GM12875 (cell line): Measurements from ENCODE around the gene CHAF1A.

Experiments used
- H3K4me3 ChIP-seq: one replicate; pipeline ENCODE4 v1.5.1; 2011; ENCODE audit warnings: low read depth, low read length, control low read depth
- TF ChIP-seq, protein P1 (sequence below): IDR thresholded peaks from 2 replicates; pipeline ENCODE4 v1.5.1; 2011; ENCODE audit warnings: low read depth, mild to moderate bottlenecking, control low read depth, inconsistent platforms, low read length, moderate library complexity, borderline replicate concordance; ENCODE audit not compliant: insufficient read depth

CHAF1A gene

DNA sequence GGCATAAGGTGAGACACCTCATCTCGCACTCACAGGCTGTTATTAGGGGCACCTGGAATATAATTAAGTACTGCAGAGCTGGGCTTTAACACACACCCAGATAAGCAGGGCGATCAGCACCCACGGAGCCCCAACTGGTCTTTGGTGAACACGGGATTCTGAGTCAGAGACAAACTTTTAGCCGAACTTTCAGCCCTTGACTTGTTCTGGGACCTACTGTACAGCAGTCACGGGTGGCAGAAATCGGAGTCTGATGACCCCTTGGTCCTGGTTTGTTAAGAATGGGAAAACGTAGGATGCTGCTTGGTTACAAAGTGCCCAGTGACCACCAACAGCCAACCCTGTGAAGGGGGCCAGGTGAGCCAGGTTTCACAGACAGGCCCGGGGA lies 11.1 kb upstream of the CHAF1A start:
- no peak overlapping the region for H3K4me3 ChIP-seq
- TF ChIP-seq, protein P1, sequence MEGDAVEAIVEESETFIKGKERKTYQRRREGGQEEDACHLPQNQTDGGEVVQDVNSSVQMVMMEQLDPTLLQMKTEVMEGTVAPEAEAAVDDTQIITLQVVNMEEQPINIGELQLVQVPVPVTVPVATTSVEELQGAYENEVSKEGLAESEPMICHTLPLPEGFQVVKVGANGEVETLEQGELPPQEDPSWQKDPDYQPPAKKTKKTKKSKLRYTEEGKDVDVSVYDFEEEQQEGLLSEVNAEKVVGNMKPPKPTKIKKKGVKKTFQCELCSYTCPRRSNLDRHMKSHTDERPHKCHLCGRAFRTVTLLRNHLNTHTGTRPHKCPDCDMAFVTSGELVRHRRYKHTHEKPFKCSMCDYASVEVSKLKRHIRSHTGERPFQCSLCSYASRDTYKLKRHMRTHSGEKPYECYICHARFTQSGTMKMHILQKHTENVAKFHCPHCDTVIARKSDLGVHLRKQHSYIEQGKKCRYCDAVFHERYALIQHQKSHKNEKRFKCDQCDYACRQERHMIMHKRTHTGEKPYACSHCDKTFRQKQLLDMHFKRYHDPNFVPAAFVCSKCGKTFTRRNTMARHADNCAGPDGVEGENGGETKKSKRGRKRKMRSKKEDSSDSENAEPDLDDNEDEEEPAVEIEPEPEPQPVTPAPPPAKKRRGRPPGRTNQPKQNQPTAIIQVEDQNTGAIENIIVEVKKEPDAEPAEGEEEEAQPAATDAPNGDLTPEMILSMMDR: no peak

DNA sequence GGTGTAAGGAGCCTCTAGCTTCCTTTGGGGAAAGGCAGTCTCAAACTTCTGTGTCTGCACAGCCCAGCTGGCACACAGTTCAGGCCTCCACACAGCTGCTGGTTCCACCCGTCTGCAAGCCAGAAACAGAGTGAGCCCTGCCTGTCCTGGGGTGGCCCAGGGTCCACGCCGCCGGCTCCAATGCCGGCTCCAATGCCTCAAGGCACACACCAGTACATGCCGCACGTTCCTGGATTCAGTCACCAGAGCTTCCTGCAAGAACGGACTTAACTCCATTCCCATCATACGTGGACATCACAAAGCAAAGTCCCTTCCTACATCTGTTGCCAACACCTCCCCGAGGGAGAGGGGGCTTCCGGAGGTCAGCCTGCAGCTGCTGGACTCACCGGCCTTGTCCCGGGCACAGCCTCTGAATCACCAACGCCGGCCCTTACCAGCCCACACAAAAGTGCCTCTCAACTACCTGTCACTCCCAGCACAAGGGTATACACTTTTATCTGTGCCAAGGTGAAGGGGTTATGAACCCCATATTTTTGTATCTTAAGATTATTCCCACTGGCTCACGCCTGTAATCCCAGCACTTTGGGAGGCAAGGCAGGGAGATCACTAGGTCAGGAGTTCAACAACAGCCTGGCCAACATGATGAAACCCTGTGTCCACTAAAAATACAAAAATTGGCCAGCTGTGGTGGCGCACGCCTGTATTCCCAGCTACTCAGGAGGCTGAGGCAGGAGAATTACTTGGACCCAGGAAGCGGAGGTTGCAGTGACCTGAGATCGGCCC lies 10.5 kb upstream of the CHAF1A start:
- H3K4me3 ChIP-seq: no peak overlapping the region
- TF ChIP-seq, protein P1: no peak

DNA sequence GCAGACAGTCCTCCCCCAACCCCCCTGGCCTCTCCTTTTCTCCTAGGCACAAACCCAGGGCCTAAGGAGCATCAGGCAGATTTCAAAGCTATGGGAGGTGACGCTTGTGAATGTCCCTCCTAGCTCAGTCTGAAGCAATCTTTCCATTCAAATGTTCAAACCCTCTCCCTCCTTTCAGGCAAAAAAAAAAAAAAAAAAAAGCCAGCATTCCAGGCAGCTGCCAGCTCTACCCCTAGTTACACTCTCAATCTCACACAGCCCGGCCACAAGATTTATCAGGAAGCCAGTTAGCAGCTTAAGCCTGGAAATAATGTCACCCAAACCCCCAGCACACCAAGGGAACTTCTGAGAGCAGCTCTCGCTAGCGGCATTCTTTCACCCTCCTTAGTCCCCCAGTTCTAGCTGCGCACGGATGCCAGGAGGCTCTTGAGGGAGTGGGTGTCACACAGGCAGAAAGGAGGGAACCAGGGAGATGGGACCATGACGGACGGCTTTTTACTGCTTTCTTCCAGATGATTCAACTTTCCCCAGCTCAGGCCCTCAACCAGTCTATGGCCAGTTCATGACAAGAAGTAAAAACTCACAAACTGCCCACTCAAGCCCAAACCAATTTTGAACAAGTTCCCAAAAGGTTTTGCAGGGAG lies 8.4 kb upstream of the CHAF1A start:
- TF ChIP-seq, protein P1: no peak
- no peak overlapping the region for H3K4me3 ChIP-seq

DNA sequence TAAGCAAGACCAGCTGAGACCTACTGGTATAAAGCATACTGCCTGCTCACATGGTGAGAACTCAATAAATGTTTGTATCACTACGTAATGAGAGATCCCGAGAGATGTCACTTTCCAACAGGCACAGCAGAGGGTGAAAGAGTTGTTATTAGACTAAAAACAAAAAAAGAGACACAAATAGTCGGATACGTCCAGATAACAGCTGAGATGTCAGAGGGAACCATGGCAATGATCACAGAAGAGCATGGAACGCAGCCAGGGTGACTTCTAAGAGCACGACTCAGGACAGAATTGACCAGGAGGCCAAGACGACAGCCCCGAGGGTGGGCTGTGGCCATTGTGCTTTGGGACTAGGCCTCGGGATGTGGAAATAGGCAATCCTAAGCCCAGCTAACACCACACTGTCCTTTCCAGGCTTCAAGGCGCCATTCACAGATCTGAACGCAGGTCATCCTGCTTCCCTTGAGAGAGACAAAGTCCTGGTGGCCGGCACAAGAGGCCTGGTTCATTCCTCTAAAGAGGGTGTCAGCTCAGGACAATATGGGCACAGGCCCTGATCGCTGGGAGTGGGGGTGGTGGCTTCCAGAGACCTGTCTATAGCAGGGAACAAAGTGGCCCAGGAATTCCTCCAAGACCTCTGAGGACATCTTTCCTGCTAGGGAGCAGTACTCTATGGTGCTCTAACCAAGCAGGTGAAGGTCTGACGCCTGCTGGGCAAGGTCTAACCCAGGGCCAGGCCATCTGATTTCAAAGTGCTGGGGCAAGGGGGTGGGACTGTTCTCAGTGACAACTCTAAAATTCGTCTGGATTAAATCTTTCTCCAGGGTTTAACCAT lies 5.3 kb upstream of the CHAF1A start:
- TF ChIP-seq, protein P1: no peak
- H3K4me3 ChIP-seq: no peak overlapping the region

DNA sequence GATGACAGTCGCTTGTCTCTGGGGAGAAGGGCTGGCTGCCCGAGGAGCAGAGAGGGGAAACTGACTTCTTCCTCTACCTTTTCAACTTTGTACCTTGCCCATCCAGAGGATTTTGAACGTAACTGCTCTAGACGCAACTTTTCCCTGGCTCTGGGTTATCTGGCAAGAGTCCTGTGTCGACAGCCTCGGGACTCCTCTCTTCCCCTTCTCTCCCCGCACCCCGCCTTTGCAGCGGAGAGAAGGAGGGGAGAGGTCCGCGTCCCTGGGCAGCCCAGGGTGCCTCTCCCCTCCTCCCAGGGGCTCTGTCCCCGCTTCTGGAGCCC lies 2.7 kb upstream of the CHAF1A start:
- peak overlapping the region; percentile 94 for H3K4me3 ChIP-seq
- TF ChIP-seq, protein P1: no peak

DNA sequence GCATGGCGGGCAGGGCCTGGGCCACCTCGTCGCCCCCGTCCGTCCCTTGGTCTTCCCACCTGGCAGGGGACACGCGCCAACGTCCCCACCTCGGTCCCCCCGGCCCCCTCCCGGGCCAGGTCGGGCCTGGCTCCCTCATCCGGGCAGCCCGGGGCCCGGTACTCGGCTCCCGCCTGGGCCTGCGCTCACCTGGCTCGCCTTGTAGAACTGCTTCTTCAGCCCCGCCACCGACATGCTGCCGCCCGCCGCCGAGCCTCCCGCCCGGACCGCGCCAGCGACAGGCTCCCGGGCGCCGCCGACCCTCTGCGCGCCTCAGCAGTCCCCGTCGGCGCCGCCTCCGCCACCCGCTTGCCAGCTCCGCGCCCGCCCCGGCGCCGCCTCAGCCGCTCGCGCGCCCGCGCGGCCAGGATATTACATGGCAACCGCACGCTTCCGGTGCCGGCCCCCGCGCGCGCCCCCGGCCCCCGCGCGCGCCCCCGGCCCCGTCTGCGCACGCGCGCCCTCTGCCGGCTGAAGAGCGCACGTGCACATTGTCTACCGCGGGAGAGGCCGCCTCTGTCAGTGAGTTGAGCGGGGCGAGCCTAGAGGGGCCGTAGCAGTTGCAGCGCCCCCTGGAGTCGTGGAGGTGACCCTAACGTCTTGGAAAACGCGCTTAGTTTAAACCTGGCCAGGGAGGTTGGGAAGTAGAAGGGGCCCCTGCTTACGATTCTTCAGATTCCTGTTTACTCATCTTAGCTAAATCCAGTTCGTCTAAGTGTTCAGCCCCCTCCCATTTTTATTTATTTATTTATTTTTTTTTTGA lies 2.1 kb upstream of the CHAF1A start, which contains the start of gene SH3GL1:
SH3GL1 (minus strand) TSS at position 413 of the 802 bp plus-strand sequence; CDS start at position 234, 179 bp downstream.
- H3K4me3 ChIP-seq: peak within 1 kb of the TSS; percentile 94
- TF ChIP-seq, protein P1: peak; percentile 93
